K562 (cell line): ENCODE measurements around the gene GRIN1. TPM values are rescaled to one million over a fixed set of nuclear protein-coding genes. Genes with fewer than 3 reads are reported as not detected.
"Not testable (repeated sequence)": the region's sequence is repeated elsewhere in the genome, so short reads cannot be mapped to it uniquely, and the experiment has no call there.

Source experiments
- ATAC-seq: fragments of 200-7000 bp; cut with Tn5 transposase; 3 replicates; pipeline ENCODE4 v1.9.1; 2020; ENCODE audit warnings: moderate library complexity
- BruUV-seq: library from RNA; stranded (reverse); fragments of 400-500 nt; replicated peaks from 2 replicates; lab custom pipeline; 2021; lab: Mats Ljungman, UMichigan
- CTCF ChIA-PET: fragments of 300-600 bp; formaldehyde crosslinking; extraction: SDS; loops from one replicate; lab custom pipeline; 2021; ENCODE audit warnings: low intra/inter-chr PET ratio; lab: Yijun Ruan, JAX
- POLR2A ChIA-PET: fragments of 300-600, 350-650 bp; sonication (Branson Sonifier 250); formaldehyde crosslinking; extraction: SDS; loops from one replicate; lab custom pipeline; 2021; ENCODE audit warnings: antibody characterized with exemption, inconsistent platforms; lab: Yijun Ruan, JAX
- DNase-seq, 4 experiments: peaks; one replicate each; pipeline versions ENCODE4 v3.0.0 to v3.0.0-alpha.2; 2011 to 2018; ENCODE audit warnings: low spot score in 3 of 4, mixed read lengths in 3 of 4; ENCODE audit errors: extremely low read depth in 1 of 4
- FAIRE-seq: peaks from 2 replicates; lab custom pipeline; 2011; peaks lifted over from hg19 to GRCh38; lab: Jason Lieb, UNC
- H2AFZ ChIP-seq: 2 replicates; pipeline ENCODE4 v1.6.0; 2011; ENCODE audit warnings: low read depth, low read length, control low read depth, inconsistent platforms
- H3K27ac ChIP-seq: fragments of 200-600 bp; 3 replicates; pipeline ENCODE4 v1.8.0; 2011; ENCODE audit warnings: low read depth, mild to moderate bottlenecking, control low read depth, inconsistent platforms, low read length, moderate library complexity, mixed read lengths; ENCODE audit errors: extremely low read depth
- H3K27me3 ChIP-seq, 2 experiments: fragments of 300-600 bp in 1 of 2; 2 replicates in 1 of 2; 3 replicates in 1 of 2; pipeline versions ENCODE4 v1.6.0 to v1.8.0; 2011; ENCODE audit warnings: inconsistent platforms in 2 of 2, low read length in 2 of 2, mild to moderate bottlenecking in 1 of 2, mixed read lengths in 1 of 2, moderate library complexity in 1 of 2; ENCODE audit not compliant: control insufficient read depth in 2 of 2, insufficient read depth in 2 of 2
- H3K36me3 ChIP-seq: fragments of 300-600 bp; 3 replicates; pipeline ENCODE4 v1.8.0; 2011; ENCODE audit warnings: mild to moderate bottlenecking, low read length, inconsistent platforms; ENCODE audit not compliant: control insufficient read depth, insufficient read depth
- H3K4me1 ChIP-seq, 2 experiments: fragments of 200-600 bp in 1 of 2; replicated peaks in 1 of 2; 2 replicates in 1 of 2; 3 replicates in 1 of 2; pipeline versions ENCODE4 v1.5.1 to v1.8.0; 2011; ENCODE audit warnings: inconsistent platforms in 2 of 2, low read length in 2 of 2, mild to moderate bottlenecking in 1 of 2, mixed read lengths in 1 of 2, moderate library complexity in 1 of 2; ENCODE audit not compliant: control insufficient read depth in 2 of 2, insufficient read depth in 2 of 2
- H3K4me2 ChIP-seq: 2 replicates; pipeline ENCODE4 v1.6.1; 2011; ENCODE audit warnings: low read length, control low read depth, inconsistent platforms, mixed read lengths; ENCODE audit not compliant: insufficient read depth
- H3K4me3 ChIP-seq: fragments of 200-600 bp; sonication (generic), shearing (Covaris generic); 2 replicates; pipeline ENCODE4 v1.5.1; 2016; ENCODE audit warnings: control low read depth, inconsistent platforms
- H3K79me2 ChIP-seq: fragments of 200-600 bp; 3 replicates; pipeline ENCODE4 v1.8.0; 2011; ENCODE audit warnings: low read length, inconsistent platforms; ENCODE audit not compliant: control insufficient read depth, insufficient read depth
- H3K9ac ChIP-seq, 2 experiments: 2 replicates each; pipeline versions ENCODE4 v1.6.0 to v1.6.1; 2011; ENCODE audit warnings: low read depth in 2 of 2, low read length in 2 of 2, control low read depth in 1 of 2, inconsistent platforms in 1 of 2, mild to moderate bottlenecking in 1 of 2, mixed read lengths in 1 of 2; ENCODE audit not compliant: insufficient read depth in 1 of 2
- H3K9me1 ChIP-seq: one replicate; pipeline ENCODE4 v1.6.0; 2011; ENCODE audit warnings: inconsistent platforms, mild to moderate bottlenecking, low read length, moderate library complexity; ENCODE audit not compliant: control insufficient read depth, insufficient read depth
- H3K9me3 ChIP-seq: replicated peaks from 2 replicates; pipeline ENCODE4 v1.5.1; 2011; ENCODE audit warnings: low read depth, low read length, inconsistent platforms; ENCODE audit not compliant: control insufficient read depth, insufficient read depth
- H4K20me1 ChIP-seq: replicated peaks from 2 replicates; pipeline ENCODE4 v1.6.1; 2011; ENCODE audit warnings: low read length, inconsistent platforms, mixed read lengths; ENCODE audit not compliant: control insufficient read depth, insufficient read depth
- CXXC5 ChIP-seq: fragments of 250-450 bp; sonication (Bioruptor Pico); IDR thresholded peaks from 2 replicates; pipeline ENCODE4 v1.8.0; 2022; ENCODE audit warnings: inconsistent platforms, mild to moderate bottlenecking, moderate library complexity
- L3MBTL2 ChIP-seq: fragments of 450-650 bp; IDR thresholded peaks from 2 replicates; pipeline ENCODE4 v1.6.1; 2016; ENCODE audit warnings: mild to moderate bottlenecking, moderate library complexity
- POLR3A ChIP-seq: IDR thresholded peaks from 2 replicates; pipeline ENCODE4 v1.6.1; 2011; ENCODE audit warnings: borderline replicate concordance, mild to moderate bottlenecking, moderate library complexity; ENCODE audit not compliant: insufficient read length, insufficient read depth; ENCODE audit errors: extremely low read depth
- RAD51 ChIP-seq: fragments of 450-650 bp; IDR thresholded peaks from 2 replicates; pipeline ENCODE4 v1.7.1; 2016; ENCODE audit warnings: low read depth, mild to moderate bottlenecking, borderline replicate concordance
- TOE1 ChIP-seq, 2 experiments: fragments of 450-650 bp in 1 of 2; sonication (generic) in 1 of 2; formaldehyde crosslinking in 1 of 2; IDR thresholded peaks; 2 replicates each; pipeline versions ENCODE4 v1.7.1 to v1.8.0; 2016 to 2022; ENCODE audit warnings: borderline replicate concordance in 2 of 2, mild to moderate bottlenecking in 2 of 2, antibody characterized with exemption in 1 of 2, inconsistent platforms in 1 of 2, low read depth in 1 of 2, missing genetic modification reagents in 1 of 2, moderate library complexity in 1 of 2
- WGBS: fragments of 100-300 bp; shearing (Covaris generic); methylation state at CpG from one replicate; pipeline ENCODE4 v1.1.6; 2016; ENCODE audit warnings: low coverage, mixed read lengths; ENCODE audit not compliant: insufficient coverage; ENCODE audit errors: missing lambda C conversion rate; 5-methylcytosine and 5-hydroxymethylcytosine counted together
- in situ Hi-C: fragments of 300-500 bp; cut with MboI; formaldehyde crosslinking; loops from 4 replicates; pipeline ENCODE4 v1.15.0; 2018; ENCODE audit warnings: inconsistent platforms, mixed read lengths
- intact Hi-C: fragments of 100-400 bp; cut with micrococcal nuclease; formaldehyde crosslinking; loops from 2 replicates; pipeline ENCODE4 v1.14.2; 2022
- polyA plus RNA-seq, 8 experiments: library from polyadenylated mRNA; depleted of rRNA in 4 of 8; stranded (reverse) in 5 of 8; unstranded in 3 of 8; fragments of >200 nt; fragmentation: Nextera tagmentation in 2 of 8; fragmentation: Illumina TruSeq in 1 of 8; extraction: Ambion mirVana in 2 of 8; extraction: Trizol in 1 of 8; gene quantifications; 2 replicates each; pipeline versions ENCODE4 v1.2.1 to v1.2.3, GENCODE V29; 2011 to 2014; ENCODE audit warnings: inconsistent platforms in 1 of 8, missing spikeins in 1 of 8
- total RNA-seq, 7 experiments: library from RNA; depleted of rRNA in 6 of 7; stranded (reverse); fragments of >200 nt in 6 of 7; fragmentation: Illumina TruSeq in 2 of 7; extraction: Trizol in 2 of 7; gene quantifications; 2 replicates each; pipeline versions ENCODE4 v1.2.1 to v1.2.3, GENCODE V29; 2011 to 2021; ENCODE audit warnings: low replicate concordance in 1 of 7
- TF ChIP-seq, protein P1 (sequence below): fragments of 450-650 bp; formaldehyde crosslinking; IDR thresholded peaks from 2 replicates; pipeline ENCODE4 v1.4.0; 2020; ENCODE audit warnings: mild to moderate bottlenecking, mixed read lengths

Gene GRIN1
- total and polyA plus RNA-seq, 9 of the 15 experiments (the other 6 are each of a cell fraction or from before 2014, with no cell fraction given), result 0.03 to 0.35 (median 0.16) TPM; not detected in 6

DNA sequence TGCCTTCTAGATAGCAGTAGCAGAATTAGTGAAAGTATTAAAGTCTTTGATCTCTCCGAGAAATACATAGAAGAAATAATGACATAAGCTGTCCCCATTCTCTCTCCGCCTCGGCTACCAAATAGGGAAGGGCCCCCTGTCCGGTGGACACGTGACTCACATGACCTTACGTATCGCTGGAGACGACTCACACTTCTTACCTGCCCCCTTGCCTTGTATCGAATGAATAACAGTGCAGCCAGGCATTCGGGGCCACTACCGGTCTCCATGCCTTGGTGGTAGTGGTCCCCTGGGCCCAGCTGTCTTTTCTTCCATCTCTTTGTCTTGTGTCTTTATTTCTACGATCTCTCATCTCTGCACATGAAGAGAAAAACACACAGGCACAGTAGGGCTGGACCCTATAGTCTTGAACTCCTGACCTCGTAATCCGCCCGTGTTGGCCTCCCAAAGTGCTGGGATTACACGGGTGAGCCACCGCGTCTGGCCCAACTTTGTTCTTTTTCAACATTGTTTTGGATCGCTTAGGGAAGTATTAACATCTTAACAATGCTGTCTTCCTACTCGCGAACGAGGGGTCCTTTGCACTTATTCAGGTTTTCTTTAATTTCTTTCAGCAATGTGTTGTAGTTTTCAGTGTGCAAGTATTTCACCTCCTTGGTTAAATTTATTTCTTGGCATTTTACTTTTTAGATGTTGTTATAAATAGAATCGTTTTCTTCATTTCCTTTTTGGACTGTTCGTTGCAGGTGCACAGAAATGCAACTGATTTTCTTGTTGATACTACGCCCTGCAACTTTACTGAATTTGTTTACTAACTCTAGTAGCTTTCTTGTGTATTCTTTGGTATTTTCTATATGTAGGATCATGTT is 16.8 kb upstream of the GRIN1 start (continued):
- TF ChIP-seq L3MBTL2 (0 out of 2 replicates have a peak, but pooled peaks have one; percentile 20), RAD51 (peak; percentile 78), TOE1 (IDR thresholded peaks at IDR 0.05; ENCODE audit: borderline replicate concordance) (peak; percentile 70; the same call in 1 of the 2 replicates), POLR3A (peak; percentile 18), CXXC5 (CRISPR knock-in tag) (peak; percentile 51; the same call in 1 of the 2 replicates)
- TF ChIP-seq, protein P1, sequence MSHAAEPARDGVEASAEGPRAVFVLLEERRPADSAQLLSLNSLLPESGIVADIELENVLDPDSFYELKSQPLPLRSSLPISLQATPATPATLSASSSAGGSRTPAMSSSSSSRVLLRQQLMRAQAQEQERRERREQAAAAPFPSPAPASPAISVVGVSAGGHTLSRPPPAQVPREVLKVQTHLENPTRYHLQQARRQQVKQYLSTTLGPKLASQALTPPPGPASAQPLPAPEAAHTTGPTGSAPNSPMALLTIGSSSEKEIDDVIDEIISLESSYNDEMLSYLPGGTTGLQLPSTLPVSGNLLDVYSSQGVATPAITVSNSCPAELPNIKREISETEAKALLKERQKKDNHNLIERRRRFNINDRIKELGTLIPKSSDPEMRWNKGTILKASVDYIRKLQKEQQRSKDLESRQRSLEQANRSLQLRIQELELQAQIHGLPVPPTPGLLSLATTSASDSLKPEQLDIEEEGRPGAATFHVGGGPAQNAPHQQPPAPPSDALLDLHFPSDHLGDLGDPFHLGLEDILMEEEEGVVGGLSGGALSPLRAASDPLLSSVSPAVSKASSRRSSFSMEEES (CRISPR knock-in tag), result peak; percentile 54
- not testable (repeated sequence) for TF ChIP-seq TOE1 (CRISPR knock-in tag; IDR thresholded peaks at IDR 0.05; ENCODE audit: borderline replicate concordance, low read depth)

DNA sequence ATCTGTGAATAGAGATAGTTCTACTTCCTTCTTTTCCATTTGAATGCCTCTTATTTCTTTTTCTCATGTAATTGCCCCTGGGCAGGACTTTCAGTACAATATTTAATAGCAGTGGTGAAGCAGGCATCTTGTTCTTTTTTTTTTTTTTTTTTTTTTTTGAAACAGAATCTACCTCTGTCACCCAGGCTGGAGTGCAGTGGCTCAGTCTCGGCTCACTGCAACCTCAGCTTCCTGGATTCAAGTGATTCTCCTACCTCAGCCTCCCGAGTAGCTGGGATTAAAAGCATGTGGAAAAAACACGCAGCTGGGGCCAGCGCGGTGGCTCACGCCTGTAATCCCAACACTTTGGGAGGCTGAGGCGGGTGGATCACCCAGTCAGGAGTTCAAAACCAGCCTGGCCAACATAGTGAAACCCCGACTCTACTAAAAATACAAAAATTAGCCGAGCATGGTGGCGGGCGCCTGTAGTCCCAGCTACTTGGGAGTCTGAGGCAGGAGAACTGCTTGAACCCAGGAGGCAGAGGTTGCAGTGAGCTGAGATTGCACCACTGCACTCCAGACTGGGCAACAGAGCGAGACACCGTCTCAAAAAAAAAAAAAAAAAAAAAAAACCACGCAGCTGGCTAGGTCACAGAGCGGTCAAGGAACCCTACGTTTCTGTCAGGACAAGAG is 16.0 kb upstream of the GRIN1 start:
- DNase-seq, in situ Hi-C loops, intact Hi-C loops, H3K36me3 ChIP-seq, H3K9ac ChIP-seq, BruUV-seq, H2AFZ ChIP-seq, H3K27me3 ChIP-seq, FAIRE-seq, ATAC-seq, H4K20me1 ChIP-seq, H3K4me2 ChIP-seq, H3K4me3 ChIP-seq, H3K9me1 ChIP-seq, H3K9me3 ChIP-seq: not testable (repeated sequence)
- Histone ChIP-seq H3K27ac (peak overlapping the region; percentile 27; the same call in 1 of the 3 replicates), H3K4me1 (peaks cover 15 to 22% of the 10 kb centered on the region in 2 experiments), H3K79me2 (peaks cover 18% of the 10 kb centered on the region)
- WGBS, result 90% methylated on average over 10 of the region's 16 CpGs
- ChIA-PET POLR2A (interaction anchor here (1.5 kb wide), 1 partner anchor 32 kb away, joined by 4 read pairs; no protein-coding TSS in a partner anchor), CTCF (interaction anchor here (2.0 kb wide), 1 partner anchor 114 kb away, joined by 4 read pairs; no protein-coding TSS in a partner anchor)
